ENCODE measurements around the gene ISG15.
"Not testable (repeated sequence)": the region's sequence is repeated elsewhere in the genome, so short reads cannot be mapped to it uniquely, and the experiment has no call there.

The ISG15 gene

GRCh38 chr1:1011396-1011949, 1.8 kb upstream of the ISG15 start:
- no peak for DNase-seq (ENCODE audit: low read depth, low spot score)

- DNase-seq (ENCODE audit: low read depth, low spot score), result not testable (repeated sequence)
Measured at GRCh38 chr1:1012736-1013104, 577 bp upstream of the ISG15 start.

GRCh38 chr1:1013922-1014648, 788 bp downstream of the ISG15 start:
- DNase-seq (ENCODE audit: low read depth, low spot score), result no peak

GRCh38 chr1:1014799-1015681, 1.7 kb downstream of the ISG15 start:
- DNase-seq (ENCODE audit: low read depth, low spot score), result no peak

GRCh38 chr1:1017397-1018320, 4.4 kb downstream of the ISG15 start:
- not testable (repeated sequence) for DNase-seq (ENCODE audit: low read depth, low spot score)

GRCh38 chr1:1018321-1018685, 5.0 kb downstream of the ISG15 start:
- not testable (repeated sequence) for DNase-seq (ENCODE audit: low read depth, low spot score)

GRCh38 chr1:1019122-1019999, 6.1 kb downstream of the ISG15 start:
- DNase-seq (ENCODE audit: low read depth, low spot score), result no peak

GRCh38 chr1:1020000-1020404, 6.7 kb downstream of the ISG15 start, which contains the start of gene AGRN:
Gene AGRN, plus strand, starts transcription at chr1:1020120. Its CDS starts 53 bp downstream, at chr1:1020173.
- DNase-seq (ENCODE audit: low read depth, low spot score), result no peak

- no peak for DNase-seq (ENCODE audit: low read depth, low spot score)
Measured at GRCh38 chr1:1020415-1021009, 7.2 kb downstream of the ISG15 start.

- DNase-seq (ENCODE audit: low read depth, low spot score), result no peak
Measured at GRCh38 chr1:1021010-1021919, 8.0 kb downstream of the ISG15 start.

GRCh38 chr1:1021920-1022259, 8.6 kb downstream of the ISG15 start:
- DNase-seq (ENCODE audit: low read depth, low spot score), result no peak

- no peak for DNase-seq (ENCODE audit: low read depth, low spot score)
Measured at GRCh38 chr1:1022302-1023009, 9.2 kb downstream of the ISG15 start.

GRCh38 chr1:1023700-1024099, 10.4 kb downstream of the ISG15 start:
- DNase-seq (ENCODE audit: low read depth, low spot score), result no peak

- DNase-seq (ENCODE audit: low read depth, low spot score), result no peak
Measured at GRCh38 chr1:1024149-1024770, 11.0 kb downstream of the ISG15 start.

- no peak for DNase-seq (ENCODE audit: low read depth, low spot score)
Measured at GRCh38 chr1:1024771-1025699, 11.7 kb downstream of the ISG15 start.

- no peak for DNase-seq (ENCODE audit: low read depth, low spot score)
Measured at GRCh38 chr1:1025730-1026129, 12.4 kb downstream of the ISG15 start.
